ENCODE measurements around the gene COQ8A. TPM values are rescaled to one million over a fixed set of nuclear protein-coding genes. Genes with fewer than 3 reads are reported as not detected.
A peak's percentile ranks its signal among the peaks of the same experiment; 100 is the strongest.

The COQ8A gene
- total RNA-seq, 4 donors from 2014 or later: 53.4 to 97.5 (median 72.7) TPM

DNA sequence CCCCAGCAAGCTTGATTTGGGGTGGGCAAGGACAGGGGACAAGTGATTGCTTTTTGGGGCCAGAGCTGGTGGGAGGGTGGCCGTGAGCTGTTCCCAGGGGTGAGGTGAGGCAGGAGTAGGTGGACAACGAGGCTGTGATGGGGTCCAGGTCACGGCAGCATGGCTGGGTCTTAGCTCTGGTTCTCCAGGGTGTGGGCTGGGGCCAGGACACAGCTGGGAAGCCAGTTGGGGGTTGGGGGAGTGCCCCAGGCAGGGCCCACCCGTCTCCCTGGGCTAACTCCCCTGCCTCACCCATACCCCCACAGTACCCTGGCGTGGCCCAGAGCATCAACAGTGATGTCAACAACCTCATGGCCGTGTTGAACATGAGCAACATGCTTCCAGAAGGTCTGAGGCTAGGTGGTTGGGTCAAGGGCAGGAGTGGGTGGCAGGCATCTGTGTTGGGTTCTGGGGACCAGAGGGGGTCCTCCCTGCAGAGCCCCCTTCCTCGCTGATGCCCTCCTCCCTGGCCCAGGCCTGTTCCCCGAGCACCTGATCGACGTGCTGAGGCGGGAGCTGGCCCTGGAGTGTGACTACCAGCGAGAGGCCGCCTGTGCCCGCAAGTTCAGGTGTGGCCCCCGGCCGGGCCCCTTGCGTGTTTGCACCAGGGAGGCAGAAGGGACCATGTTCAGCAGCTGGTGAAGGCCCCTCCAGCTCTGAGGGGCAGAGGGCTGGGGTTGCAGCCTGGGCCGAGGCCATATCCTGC lies 43.3 kb downstream of the COQ8A start:
- 81 to 92% methylated on average over 14 to 15 of the region's 18 CpGs for WGBS, 2 donors
- TF ChIP-seq POLR2A (IDR thresholded peaks at IDR 0.05): no peak
- TF ChIP-seq, protein P1, sequence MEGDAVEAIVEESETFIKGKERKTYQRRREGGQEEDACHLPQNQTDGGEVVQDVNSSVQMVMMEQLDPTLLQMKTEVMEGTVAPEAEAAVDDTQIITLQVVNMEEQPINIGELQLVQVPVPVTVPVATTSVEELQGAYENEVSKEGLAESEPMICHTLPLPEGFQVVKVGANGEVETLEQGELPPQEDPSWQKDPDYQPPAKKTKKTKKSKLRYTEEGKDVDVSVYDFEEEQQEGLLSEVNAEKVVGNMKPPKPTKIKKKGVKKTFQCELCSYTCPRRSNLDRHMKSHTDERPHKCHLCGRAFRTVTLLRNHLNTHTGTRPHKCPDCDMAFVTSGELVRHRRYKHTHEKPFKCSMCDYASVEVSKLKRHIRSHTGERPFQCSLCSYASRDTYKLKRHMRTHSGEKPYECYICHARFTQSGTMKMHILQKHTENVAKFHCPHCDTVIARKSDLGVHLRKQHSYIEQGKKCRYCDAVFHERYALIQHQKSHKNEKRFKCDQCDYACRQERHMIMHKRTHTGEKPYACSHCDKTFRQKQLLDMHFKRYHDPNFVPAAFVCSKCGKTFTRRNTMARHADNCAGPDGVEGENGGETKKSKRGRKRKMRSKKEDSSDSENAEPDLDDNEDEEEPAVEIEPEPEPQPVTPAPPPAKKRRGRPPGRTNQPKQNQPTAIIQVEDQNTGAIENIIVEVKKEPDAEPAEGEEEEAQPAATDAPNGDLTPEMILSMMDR (IDR thresholded peaks at IDR 0.05): no peak
- no peak for DNase-seq (ENCODE audit: low spot score in 2 of 2)
- intact Hi-C loops (cut with DNase I; ENCODE audit: low total_unique reads): no loop called here
- H3K4me3 ChIP-seq (ENCODE audit: low read depth, poor library complexity, severe bottlenecking): no peak overlapping the region

DNA sequence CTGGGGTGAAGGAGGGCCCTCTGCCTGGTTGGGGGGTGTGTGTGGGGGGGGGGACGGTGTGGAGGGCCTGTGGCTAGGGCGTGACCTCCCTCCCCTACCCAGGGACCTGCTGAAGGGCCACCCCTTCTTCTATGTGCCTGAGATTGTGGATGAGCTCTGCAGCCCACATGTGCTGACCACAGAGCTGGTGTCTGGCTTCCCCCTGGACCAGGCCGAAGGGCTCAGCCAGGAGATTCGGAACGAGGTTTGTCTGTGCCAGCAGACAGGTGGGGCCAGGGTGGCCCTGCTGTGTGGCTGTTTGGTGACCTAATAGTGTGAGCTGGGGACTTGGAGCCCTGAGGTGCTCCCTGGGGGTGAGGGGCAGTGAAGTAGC lies 43.9 kb downstream of the COQ8A start:
- no peak for DNase-seq (ENCODE audit: low spot score in 2 of 2)
- no peak for TF ChIP-seq POLR2A (IDR thresholded peaks at IDR 0.05)
- TF ChIP-seq, protein P1 (IDR thresholded peaks at IDR 0.05): no peak
- intact Hi-C loops (cut with DNase I; ENCODE audit: low total_unique reads): no loop called here
- H3K4me3 ChIP-seq (ENCODE audit: low read depth, poor library complexity, severe bottlenecking): no peak overlapping the region
- WGBS, 2 donors: 58 to 97% methylated on average over 3 to 4 of the region's 5 CpGs

- DNase-seq (ENCODE audit: low spot score in 2 of 2): peak in 1 of 2 donors; percentile 81
- TF ChIP-seq, protein P1 (IDR thresholded peaks at IDR 0.05): no peak
- no peak for TF ChIP-seq POLR2A (IDR thresholded peaks at IDR 0.05)
- 73 to 74% methylated on average over 10 to 18 of the region's 18 CpGs for WGBS, 2 donors
- H3K4me3 ChIP-seq (ENCODE audit: low read depth, poor library complexity, severe bottlenecking): no peak overlapping the region
- intact Hi-C loops (cut with DNase I; ENCODE audit: low total_unique reads): no loop called here
Measured at GRCh38 chr1:226984521-226985238, 44.6 kb downstream of the COQ8A start.

GRCh38 chr1:226985239-226985838 lies 45.2 kb downstream of the COQ8A start:
- 91 to 92% methylated on average over 20 of the region's 20 CpGs for WGBS, 2 donors
- H3K4me3 ChIP-seq (ENCODE audit: low read depth, poor library complexity, severe bottlenecking): no peak overlapping the region
- intact Hi-C loops (cut with DNase I; ENCODE audit: low total_unique reads): no loop called here
- peak in 1 of 2 donors; percentile 68 for DNase-seq (ENCODE audit: low spot score in 2 of 2)
- no peak for TF ChIP-seq POLR2A (IDR thresholded peaks at IDR 0.05)
- TF ChIP-seq, protein P1 (IDR thresholded peaks at IDR 0.05): no peak

- TF ChIP-seq POLR2A (IDR thresholded peaks at IDR 0.05): no peak
- TF ChIP-seq, protein P1 (IDR thresholded peaks at IDR 0.05): no peak
- DNase-seq (ENCODE audit: low spot score in 2 of 2): peak in 1 of 2 donors; percentile 85
- intact Hi-C loops (cut with DNase I; ENCODE audit: low total_unique reads): no loop called here
- H3K4me3 ChIP-seq (ENCODE audit: low read depth, poor library complexity, severe bottlenecking): no peak overlapping the region
- 76 to 80% methylated on average over 25 of the region's 25 CpGs for WGBS, 2 donors
Measured at GRCh38 chr1:226985839-226986463, 45.9 kb downstream of the COQ8A start.

All from lower leg skin (tissue), 4 donors.